Measurements from ENCODE around the gene TCP11L1.
A peak's percentile ranks its signal among the peaks of the same experiment; 100 is the strongest.

Gene TCP11L1

GRCh38 chr11:33065445-33066178 is 26.2 kb downstream of the TCP11L1 start:
- TF ChIP-seq USF1 (IDR thresholded peaks at IDR 0.05) (no peak), REST (IDR thresholded peaks at IDR 0.05; ENCODE audit: low read depth) (no peak), RAD21 (IDR thresholded peaks at IDR 0.05; ENCODE audit: low read depth) (peak; percentile 95), NFIC (IDR thresholded peaks at IDR 0.05) (no peak), FOXM1 (IDR thresholded peaks at IDR 0.05; ENCODE audit: borderline replicate concordance, low read depth) (no peak), MAX (IDR thresholded peaks at IDR 0.05) (no peak), TCF12 (IDR thresholded peaks at IDR 0.05; ENCODE audit: low read depth) (no peak)

- no peak for TF ChIP-seq ZBTB7A (IDR thresholded peaks at IDR 0.05; ENCODE audit: low read depth)
- TF ChIP-seq EGR1 (IDR thresholded peaks at IDR 0.05), result no peak
- TF ChIP-seq TCF12 (IDR thresholded peaks at IDR 0.05; ENCODE audit: low read depth), result no peak
- no peak for TF ChIP-seq FOXM1 (IDR thresholded peaks at IDR 0.05; ENCODE audit: borderline replicate concordance, low read depth)
- TF ChIP-seq TAF1 (IDR thresholded peaks at IDR 0.05; ENCODE audit: low read depth), result no peak
- no peak for TF ChIP-seq EP300 (IDR thresholded peaks at IDR 0.05; ENCODE audit: borderline replicate concordance)
- no peak for TF ChIP-seq REST (IDR thresholded peaks at IDR 0.05; ENCODE audit: low read depth)
- no peak for TF ChIP-seq NFIC (IDR thresholded peaks at IDR 0.05)
- no peak for TF ChIP-seq RAD21 (IDR thresholded peaks at IDR 0.05; ENCODE audit: low read depth)
- no peak for TF ChIP-seq TEAD4 (IDR thresholded peaks at IDR 0.05)
- TF ChIP-seq CEBPB (IDR thresholded peaks at IDR 0.05), result no peak
Measured at GRCh38 chr11:33067294-33067693, 27.9 kb downstream of the TCP11L1 start.

GRCh38 chr11:33068611-33069340 is 29.4 kb downstream of the TCP11L1 start:
- TF ChIP-seq MAX (IDR thresholded peaks at IDR 0.05) (no peak), TAF1 (IDR thresholded peaks at IDR 0.05; ENCODE audit: low read depth) (no peak), CREB1 (IDR thresholded peaks at IDR 0.05; ENCODE audit: low read depth) (no peak), REST (IDR thresholded peaks at IDR 0.05; ENCODE audit: low read depth) (no peak), TEAD4 (IDR thresholded peaks at IDR 0.05) (no peak), ZBTB7A (IDR thresholded peaks at IDR 0.05; ENCODE audit: low read depth) (no peak), TCF12 (IDR thresholded peaks at IDR 0.05; ENCODE audit: low read depth) (no peak), YY1 (IDR thresholded peaks at IDR 0.05; ENCODE audit: low read depth) (no peak), USF1 (IDR thresholded peaks at IDR 0.05) (no peak)

- no peak for TF ChIP-seq REST (IDR thresholded peaks at IDR 0.05; ENCODE audit: low read depth)
- TF ChIP-seq EGR1 (IDR thresholded peaks at IDR 0.05), result no peak
- no peak for TF ChIP-seq MAX (IDR thresholded peaks at IDR 0.05)
- no peak for TF ChIP-seq RAD21 (IDR thresholded peaks at IDR 0.05; ENCODE audit: low read depth)
- TF ChIP-seq YY1 (IDR thresholded peaks at IDR 0.05; ENCODE audit: low read depth), result no peak
- no peak for TF ChIP-seq TEAD4 (IDR thresholded peaks at IDR 0.05)
- TF ChIP-seq CEBPB (IDR thresholded peaks at IDR 0.05), result no peak
- no peak for TF ChIP-seq FOXM1 (IDR thresholded peaks at IDR 0.05; ENCODE audit: borderline replicate concordance, low read depth)
- TF ChIP-seq TAF1 (IDR thresholded peaks at IDR 0.05; ENCODE audit: low read depth), result no peak
- no peak for TF ChIP-seq TCF12 (IDR thresholded peaks at IDR 0.05; ENCODE audit: low read depth)
- TF ChIP-seq USF1 (IDR thresholded peaks at IDR 0.05), result no peak
- no peak for TF ChIP-seq NFIC (IDR thresholded peaks at IDR 0.05)
- no peak for TF ChIP-seq ZBTB7A (IDR thresholded peaks at IDR 0.05; ENCODE audit: low read depth)
- TF ChIP-seq EP300 (IDR thresholded peaks at IDR 0.05; ENCODE audit: borderline replicate concordance), result no peak
- no peak for TF ChIP-seq CREB1 (IDR thresholded peaks at IDR 0.05; ENCODE audit: low read depth)
Measured at GRCh38 chr11:33072465-33072864, 33.1 kb downstream of the TCP11L1 start.
